Measurements from ENCODE around the gene VASH2. TPM values are rescaled to one million over a fixed set of nuclear protein-coding genes. Genes with fewer than 3 reads are reported as not detected.
"Not testable (repeated sequence)": the region's sequence is repeated elsewhere in the genome, so short reads cannot be mapped to it uniquely, and the experiment has no call there.

Gene VASH2
- polyA plus RNA-seq, 1 donor: 5.1 TPM

DNA sequence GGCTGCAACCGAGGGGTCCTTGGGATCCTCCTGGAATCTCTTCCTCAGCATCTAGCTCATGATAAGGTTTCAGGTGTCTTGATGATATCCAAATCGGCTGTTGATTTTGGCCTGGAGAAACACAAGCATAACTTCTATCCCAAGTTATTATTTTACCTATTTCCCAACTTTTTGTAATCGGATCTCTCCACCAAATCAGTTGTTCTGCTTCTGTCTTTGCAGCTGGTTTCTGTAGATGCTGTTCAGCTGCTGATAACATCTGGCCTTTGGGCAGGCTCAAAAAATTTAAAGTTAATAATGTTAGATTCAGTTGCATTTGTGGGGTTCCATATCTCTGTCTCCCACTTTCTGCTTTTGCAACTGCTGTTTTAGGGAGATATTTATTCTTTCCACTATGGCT is 76.7 kb downstream of the VASH2 start:
- H3K36me3 ChIP-seq (ENCODE audit: control insufficient read depth, insufficient read depth, low read length); H3K4me3 ChIP-seq (ENCODE audit: low read length); H3K27me3 ChIP-seq (ENCODE audit: control insufficient read depth, insufficient read depth, low read length); H3K27ac ChIP-seq (ENCODE audit: low read length); H3K9me3 ChIP-seq (ENCODE audit: control insufficient read depth, low read depth, low read length); H3K4me1 ChIP-seq (ENCODE audit: control insufficient read depth, insufficient read depth, low read length); DNase-seq: not testable (repeated sequence)
- WGBS (ENCODE audit: insufficient coverage, low lambda C conversion rate): no CpG with 5 or more reads among the region's 3 CpGs

GRCh38 chr1:213032651-213033050 is 82.3 kb downstream of the VASH2 start:
- no peak for DNase-seq
- no peaks in the 10 kb centered on the region for H3K36me3 ChIP-seq (ENCODE audit: control insufficient read depth, insufficient read depth, low read length)
- H3K4me1 ChIP-seq (ENCODE audit: control insufficient read depth, insufficient read depth, low read length): no peaks in the 10 kb centered on the region
- H3K9me3 ChIP-seq (ENCODE audit: control insufficient read depth, low read depth, low read length): no peaks in the 10 kb centered on the region
- H3K27ac ChIP-seq (ENCODE audit: low read length): no peak overlapping the region
- H3K27me3 ChIP-seq (ENCODE audit: control insufficient read depth, insufficient read depth, low read length): peaks cover 2% of the 10 kb centered on the region
- H3K4me3 ChIP-seq (ENCODE audit: low read length): no peak overlapping the region

GRCh38 chr1:213034713-213035112 is 84.4 kb downstream of the VASH2 start:
- H3K4me1 ChIP-seq (ENCODE audit: control insufficient read depth, insufficient read depth, low read length): no peaks in the 10 kb centered on the region
- H3K36me3 ChIP-seq (ENCODE audit: control insufficient read depth, insufficient read depth, low read length): no peaks in the 10 kb centered on the region
- no peak overlapping the region for H3K4me3 ChIP-seq (ENCODE audit: low read length)
- DNase-seq: no peak
- H3K27me3 ChIP-seq (ENCODE audit: control insufficient read depth, insufficient read depth, low read length): peaks cover 2% of the 10 kb centered on the region
- no peak overlapping the region for H3K27ac ChIP-seq (ENCODE audit: low read length)
- WGBS (ENCODE audit: insufficient coverage, low lambda C conversion rate): no CpG with 5 or more reads among the region's 1 CpG
- H3K9me3 ChIP-seq (ENCODE audit: control insufficient read depth, low read depth, low read length): no peaks in the 10 kb centered on the region

DNA sequence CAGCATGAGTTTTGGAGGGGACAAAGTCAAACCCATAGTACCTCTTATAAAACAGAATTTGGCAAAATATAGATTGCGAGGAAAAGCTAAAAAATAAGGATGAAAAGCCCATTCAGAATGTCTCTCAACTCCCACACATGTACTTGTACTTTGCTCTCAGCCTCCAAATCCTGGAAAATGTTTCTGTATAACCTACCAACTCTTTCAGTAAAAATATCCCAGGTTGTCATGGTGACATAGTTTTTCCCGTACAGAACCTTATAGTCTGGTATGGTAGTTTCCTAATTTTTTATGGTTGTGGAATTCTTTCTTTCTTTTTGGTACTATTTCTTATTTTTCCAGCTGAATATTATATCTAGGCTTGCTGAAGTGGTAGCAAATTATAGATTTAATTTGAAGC is 85.2 kb downstream of the VASH2 start:
- no CpG with 5 or more reads among the region's 2 CpGs for WGBS (ENCODE audit: insufficient coverage, low lambda C conversion rate)

More for the DNA sequence above, 85.2 kb downstream of the VASH2 start:
- DNase-seq: no peak
- no peaks in the 10 kb centered on the region for H3K36me3 ChIP-seq (ENCODE audit: control insufficient read depth, insufficient read depth, low read length)
- H3K4me3 ChIP-seq (ENCODE audit: low read length): no peak overlapping the region
- no peaks in the 10 kb centered on the region for H3K4me1 ChIP-seq (ENCODE audit: control insufficient read depth, insufficient read depth, low read length)
- H3K27ac ChIP-seq (ENCODE audit: low read length): no peak overlapping the region
- no peaks in the 10 kb centered on the region for H3K9me3 ChIP-seq (ENCODE audit: control insufficient read depth, low read depth, low read length)
- H3K27me3 ChIP-seq (ENCODE audit: control insufficient read depth, insufficient read depth, low read length): peaks cover 2% of the 10 kb centered on the region

Other genes starting within 250 kb of the VASH2 start
- gene NSL1, start 158.8 kb upstream of the VASH2 start, polyA plus RNA-seq: 34.6 TPM
- 7.8 TPM for gene TATDN3, start 158.6 kb upstream of the VASH2 start, polyA plus RNA-seq
- 0.25 TPM for gene SPATA45, start 102.9 kb upstream of the VASH2 start, polyA plus RNA-seq
- 36.3 TPM for gene FLVCR1, start 92.3 kb upstream of the VASH2 start, polyA plus RNA-seq
- gene ANGEL2, start 65.3 kb downstream of the VASH2 start, polyA plus RNA-seq: 33.0 TPM
- gene RPS6KC1, start 100.7 kb downstream of the VASH2 start, polyA plus RNA-seq: 13.7 TPM

Data from large intestine (tissue), 3 donors.